Measurements from ENCODE around the gene ZBTB21. TPM values are rescaled to one million over a fixed set of nuclear protein-coding genes. Genes with fewer than 3 reads are reported as not detected.
A peak's percentile ranks its signal among the peaks of the same experiment; 100 is the strongest.
"Not testable (repeated sequence)": the region's sequence is repeated elsewhere in the genome, so short reads cannot be mapped to it uniquely, and the experiment has no call there.

ZBTB21 gene
- total RNA-seq, 1 experiment from 2014 or later: 6.2 TPM

DNA sequence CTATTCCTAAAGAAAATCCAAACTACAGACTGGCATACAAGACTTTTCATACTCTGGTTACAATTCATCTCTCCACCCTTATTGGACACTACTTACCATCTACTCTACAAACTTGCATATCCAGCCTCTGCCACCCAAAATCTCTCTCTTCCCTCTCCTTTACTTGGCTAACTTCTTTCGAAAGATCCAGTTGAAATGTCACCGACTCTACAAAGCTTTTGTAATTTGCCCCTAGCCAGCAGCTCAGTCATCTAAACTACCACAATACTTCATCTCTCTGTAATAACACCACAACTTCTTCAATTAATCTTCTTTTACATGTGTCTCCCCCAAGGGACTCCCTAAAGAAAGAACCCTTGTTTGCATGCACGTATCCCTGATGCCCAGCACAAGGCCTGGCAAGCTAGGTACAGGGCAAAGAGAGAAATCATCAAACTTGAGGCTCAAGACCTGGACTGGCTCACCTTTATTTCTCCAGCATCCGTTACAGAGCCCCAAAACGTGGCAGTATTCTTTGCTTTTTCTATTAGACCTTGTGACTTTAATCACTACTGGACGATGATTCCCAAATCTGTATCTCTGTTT is 2.7 kb downstream of the ZBTB21 start:
- peak; percentile 40 for DNase-seq (ENCODE audit: low read depth, low spot score)
- in situ Hi-C loops (cut with HindIII; ENCODE audit: low pct_unique_long_range_greater_than_20kb, low sequenced_read_pairs): no loop called here

DNA sequence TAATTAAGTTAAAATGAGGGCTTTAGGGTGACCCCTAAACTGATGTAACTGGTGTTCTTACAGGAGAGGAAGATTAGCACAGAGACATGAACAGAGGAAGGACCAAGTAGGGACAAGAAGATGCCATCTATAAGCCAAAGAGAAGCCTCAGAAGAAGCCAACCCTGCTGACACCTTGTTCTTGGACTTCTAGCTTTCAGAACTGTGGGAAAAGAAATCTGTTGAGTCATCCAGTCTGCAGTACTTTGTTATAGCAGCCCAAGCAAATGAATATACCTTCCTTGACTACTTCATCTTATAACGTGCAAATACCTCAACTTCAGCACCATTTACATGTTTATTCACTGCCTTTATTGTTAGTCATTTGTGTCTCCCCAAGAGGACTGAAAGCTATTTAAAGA is 3.4 kb downstream of the ZBTB21 start:
- in situ Hi-C loops (cut with HindIII; ENCODE audit: low pct_unique_long_range_greater_than_20kb, low sequenced_read_pairs): no loop called here
- no peak for DNase-seq (ENCODE audit: low read depth, low spot score)

DNA sequence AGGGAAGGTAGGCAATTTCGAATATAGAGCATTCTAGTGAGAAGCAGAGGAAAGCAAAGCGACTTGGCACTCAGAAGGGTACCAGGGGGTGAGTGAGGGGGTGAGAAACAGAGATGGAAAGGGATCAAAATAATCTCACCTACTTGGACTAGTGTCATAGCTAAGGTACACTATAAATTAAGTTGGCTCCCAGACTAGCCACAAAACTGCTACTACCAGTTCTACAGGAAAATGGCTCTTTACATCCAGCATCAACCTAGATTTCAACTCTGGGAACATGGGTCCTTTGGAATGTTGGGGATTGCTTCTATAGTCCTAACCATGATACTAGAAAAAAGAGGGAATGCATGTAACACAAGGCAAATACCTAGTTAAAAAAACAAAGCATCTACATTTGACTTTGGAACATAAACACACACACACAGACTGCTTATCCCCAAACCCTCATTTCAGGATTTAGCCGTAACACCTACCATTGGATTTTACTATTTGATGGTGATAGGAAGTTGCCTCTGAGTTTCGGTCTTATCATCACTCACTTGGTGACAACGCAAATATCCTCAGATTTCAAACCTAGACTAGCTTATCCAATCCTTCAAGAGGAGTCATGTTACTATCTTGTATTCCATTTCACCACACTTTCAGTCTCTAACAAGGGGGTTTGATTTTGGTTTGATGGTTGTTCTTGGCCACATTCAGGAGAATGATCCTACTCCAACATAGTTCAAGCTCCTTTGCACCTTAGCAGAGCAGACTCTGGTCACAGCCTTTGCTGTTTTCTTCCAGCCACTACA is 5.6 kb downstream of the ZBTB21 start:
- DNase-seq (ENCODE audit: low read depth, low spot score): no peak
- in situ Hi-C loops (cut with HindIII; ENCODE audit: low pct_unique_long_range_greater_than_20kb, low sequenced_read_pairs): no loop called here

DNA sequence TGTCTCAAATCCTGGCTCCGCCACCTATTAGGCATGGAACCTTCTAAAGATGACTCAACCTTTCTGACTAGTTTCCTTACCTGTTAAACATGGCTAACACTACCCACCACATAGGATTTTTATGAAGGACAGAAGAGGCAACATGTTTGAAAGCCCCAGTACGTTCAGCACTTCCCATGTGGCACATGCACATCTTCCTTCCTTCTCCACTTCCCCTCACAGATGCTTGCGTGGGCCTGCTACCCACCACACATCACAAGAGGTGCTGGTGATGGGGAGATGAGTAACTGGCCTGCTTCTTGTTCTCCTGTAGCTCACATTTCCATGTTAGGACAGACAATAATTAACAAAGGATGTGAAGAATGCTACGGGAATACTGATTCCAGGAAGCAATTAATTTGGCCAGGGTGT is 7.1 kb downstream of the ZBTB21 start:
- in situ Hi-C loops (cut with HindIII; ENCODE audit: low pct_unique_long_range_greater_than_20kb, low sequenced_read_pairs): no loop called here
- no peak for DNase-seq (ENCODE audit: low read depth, low spot score)

DNA sequence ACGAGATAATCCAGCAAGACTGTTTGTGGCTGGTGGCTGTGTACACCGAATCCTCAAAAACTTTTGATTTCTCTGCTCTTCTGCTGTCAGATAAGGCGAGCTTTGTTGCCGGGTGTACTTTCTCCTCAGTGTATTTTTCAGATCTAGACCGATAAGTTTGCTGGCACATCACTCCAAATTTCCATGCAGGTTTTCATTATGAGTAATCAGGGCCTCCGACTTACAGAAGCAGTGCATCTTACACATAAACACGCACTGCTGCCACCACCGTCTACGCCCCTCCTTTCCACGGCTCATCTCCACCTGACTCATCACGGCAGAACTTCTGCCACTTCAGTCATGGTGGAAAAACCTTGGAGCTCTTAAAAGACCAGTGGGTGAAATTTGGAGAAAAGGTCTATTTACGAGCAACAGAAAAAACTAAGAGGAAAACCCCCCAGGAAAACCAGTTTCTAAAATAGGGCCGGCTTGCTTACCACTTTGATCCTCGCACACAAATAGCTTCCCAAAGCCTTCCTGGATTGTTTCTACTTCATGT is 7.7 kb downstream of the ZBTB21 start:
- in situ Hi-C loops (cut with HindIII; ENCODE audit: low pct_unique_long_range_greater_than_20kb, low sequenced_read_pairs): no loop called here
- DNase-seq (ENCODE audit: low read depth, low spot score): no peak

DNA sequence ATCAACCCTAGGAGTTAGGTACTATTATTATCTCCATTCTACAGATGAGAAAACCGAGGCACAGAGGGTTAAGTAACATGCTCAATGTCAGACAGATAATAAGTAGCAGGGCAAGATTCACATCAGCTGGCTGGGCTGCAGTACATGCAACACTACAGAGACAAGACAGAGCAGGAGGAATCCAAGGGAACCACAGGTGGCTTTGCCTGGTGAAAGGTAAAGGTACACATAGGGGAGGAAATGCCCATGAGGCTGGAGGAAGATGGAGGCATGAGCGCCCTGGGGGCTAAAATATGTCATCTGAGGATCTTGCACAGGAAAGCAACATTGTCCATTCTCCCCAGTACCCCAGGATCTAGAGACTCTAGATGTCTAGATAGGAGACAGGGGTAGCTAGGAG is 8.4 kb downstream of the ZBTB21 start:
- in situ Hi-C loops (cut with HindIII; ENCODE audit: low pct_unique_long_range_greater_than_20kb, low sequenced_read_pairs): no loop called here
- no peak for DNase-seq (ENCODE audit: low read depth, low spot score)

DNA sequence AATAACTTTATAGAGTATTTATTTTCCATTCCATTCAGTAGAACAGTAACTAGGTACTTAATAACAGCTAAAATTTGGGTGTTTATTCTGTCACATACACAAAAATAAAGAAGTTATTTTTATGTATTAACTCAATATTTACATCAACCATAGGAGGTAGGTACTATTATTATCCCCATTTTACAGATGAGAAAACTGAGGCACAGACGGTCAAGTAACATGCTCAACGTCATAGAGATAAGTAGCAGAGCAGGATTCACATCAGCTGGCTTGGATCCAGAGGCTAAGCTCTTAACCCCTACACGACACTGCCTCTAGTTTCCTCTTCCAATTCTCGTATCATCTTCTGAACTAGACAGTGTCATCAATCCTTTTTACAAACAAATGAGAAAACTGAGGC is 9.3 kb downstream of the ZBTB21 start:
- in situ Hi-C loops (cut with HindIII; ENCODE audit: low pct_unique_long_range_greater_than_20kb, low sequenced_read_pairs): no loop called here
- no peak for DNase-seq (ENCODE audit: low read depth, low spot score)

DNA sequence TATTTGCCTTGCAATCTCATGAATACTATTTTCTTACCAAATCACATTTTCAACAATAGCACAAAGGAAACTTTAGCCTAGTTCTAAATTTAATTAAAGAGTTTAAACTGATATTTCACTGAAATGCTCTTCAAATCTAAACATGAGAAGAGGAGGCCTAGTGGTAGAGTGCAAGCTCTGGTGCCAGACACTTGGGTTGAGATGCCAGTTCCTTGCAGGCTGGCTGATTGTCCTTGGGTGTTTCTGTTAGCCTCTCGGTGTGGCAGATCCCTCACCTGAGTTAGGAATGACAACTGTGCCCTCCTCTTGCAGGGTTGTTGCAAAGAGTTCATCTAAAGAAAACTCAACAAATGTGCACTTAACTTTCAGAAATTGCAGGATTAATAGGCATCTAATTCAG is 12.5 kb downstream of the ZBTB21 start:
- in situ Hi-C loops (cut with HindIII; ENCODE audit: low pct_unique_long_range_greater_than_20kb, low sequenced_read_pairs): no loop called here
- DNase-seq (ENCODE audit: low read depth, low spot score): no peak

DNA sequence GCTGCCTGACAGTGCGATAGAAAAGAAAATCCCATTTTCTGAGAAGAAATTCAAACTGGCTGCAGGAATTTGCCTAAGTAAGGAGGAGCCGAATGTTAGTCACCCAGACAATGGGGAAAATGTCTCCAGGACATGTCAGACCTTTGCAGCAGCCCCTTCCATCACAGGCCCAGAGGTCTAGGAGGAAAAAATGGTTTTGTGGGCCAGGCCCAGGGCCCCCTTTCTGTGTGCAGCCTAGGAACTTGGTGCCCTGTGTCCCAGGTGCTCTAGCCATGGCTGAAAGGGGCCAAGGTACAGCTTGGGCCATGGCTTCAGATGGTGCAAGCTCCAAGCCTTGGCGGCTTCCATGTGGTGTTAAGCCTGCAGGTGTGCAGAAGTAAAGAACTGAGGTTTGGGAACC is 14.6 kb downstream of the ZBTB21 start:
- in situ Hi-C loops (cut with HindIII; ENCODE audit: low pct_unique_long_range_greater_than_20kb, low sequenced_read_pairs): no loop called here
- no peak for DNase-seq (ENCODE audit: low read depth, low spot score)

DNA sequence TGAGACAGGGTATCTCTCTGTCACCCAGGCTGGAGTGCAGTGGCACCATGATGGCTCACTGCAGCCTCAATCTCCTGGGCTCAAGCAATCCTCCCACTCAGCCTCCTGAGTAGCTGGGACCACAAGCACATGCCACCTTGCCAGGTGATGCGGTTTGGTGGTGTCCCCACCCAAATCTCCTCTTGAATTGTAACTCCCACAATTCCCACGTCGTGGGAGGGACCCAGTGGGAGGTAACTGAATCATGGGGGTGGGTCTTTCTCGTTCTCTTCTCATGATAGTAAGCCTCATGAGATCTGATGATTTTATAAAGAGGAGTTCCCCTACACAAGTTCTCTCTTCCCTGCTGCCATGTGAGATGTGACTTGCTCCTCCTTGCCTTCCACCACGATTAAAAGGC is 15.5 kb downstream of the ZBTB21 start:
- DNase-seq (ENCODE audit: low read depth, low spot score); in situ Hi-C loops (cut with HindIII; ENCODE audit: low pct_unique_long_range_greater_than_20kb, low sequenced_read_pairs): not testable (repeated sequence)

DNA sequence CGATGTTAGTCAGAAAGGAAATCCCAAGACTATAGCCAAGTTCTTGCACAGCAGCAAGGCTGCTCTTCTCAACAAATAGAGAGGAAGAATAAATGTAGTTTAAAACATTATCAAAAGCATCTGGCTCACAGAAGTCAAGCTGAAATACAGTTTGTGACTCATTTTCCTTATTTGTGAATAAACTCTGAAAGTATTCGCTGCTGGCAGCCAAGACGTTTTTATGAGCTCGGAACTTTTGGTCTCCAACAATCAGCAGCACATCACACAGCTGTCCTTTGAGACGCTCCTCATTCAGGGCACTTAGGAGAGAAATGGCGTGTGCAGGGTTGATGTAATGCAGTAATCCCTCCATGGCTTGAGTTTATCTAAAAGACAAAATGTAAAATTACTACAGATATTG is 16.4 kb downstream of the ZBTB21 start:
- in situ Hi-C loops (cut with HindIII; ENCODE audit: low pct_unique_long_range_greater_than_20kb, low sequenced_read_pairs): no loop called here
- no peak for DNase-seq (ENCODE audit: low read depth, low spot score)

DNA sequence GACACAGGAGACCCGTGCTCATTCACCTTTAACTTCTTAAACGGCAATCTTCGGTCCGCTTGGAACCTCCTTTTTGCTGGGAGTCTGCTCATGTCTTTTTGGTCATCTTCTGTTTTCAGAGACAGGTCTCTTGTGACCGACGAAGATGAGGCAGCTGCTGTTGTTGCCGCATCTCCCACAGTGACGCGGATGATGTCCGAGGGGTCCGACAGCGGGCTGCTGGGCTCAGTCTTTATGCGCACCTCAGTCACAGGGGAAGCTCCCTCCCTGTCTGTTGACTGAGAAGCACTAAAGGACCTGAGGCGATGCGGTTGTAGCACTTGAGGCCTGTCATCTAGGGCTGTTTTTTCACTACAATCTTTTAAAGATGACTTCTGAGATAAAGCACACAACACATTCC is 17.6 kb downstream of the ZBTB21 start:
- no peak for DNase-seq (ENCODE audit: low read depth, low spot score)
- in situ Hi-C loops (cut with HindIII; ENCODE audit: low pct_unique_long_range_greater_than_20kb, low sequenced_read_pairs): no loop called here

DNA sequence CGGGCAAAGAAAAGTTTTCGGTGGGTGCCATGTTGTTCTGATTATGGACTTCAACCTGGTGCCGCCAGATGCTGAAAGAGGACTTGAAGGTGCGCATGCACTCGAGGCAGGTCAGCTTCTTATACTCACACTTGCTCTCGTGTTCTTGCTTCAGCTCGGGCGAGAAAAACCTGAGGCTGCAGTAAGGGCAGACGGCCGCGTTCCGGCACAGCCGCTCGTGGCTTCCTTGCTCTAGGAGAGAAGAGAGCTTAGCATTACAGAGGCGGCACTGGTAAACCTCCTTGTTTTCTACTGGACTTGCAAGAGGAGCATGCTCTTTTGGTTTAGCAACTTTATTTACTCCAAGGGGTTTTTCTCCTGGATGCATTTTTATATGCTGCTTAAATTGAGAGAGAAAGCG is 18.5 kb downstream of the ZBTB21 start:
- in situ Hi-C loops (cut with HindIII; ENCODE audit: low pct_unique_long_range_greater_than_20kb, low sequenced_read_pairs): no loop called here
- no peak for DNase-seq (ENCODE audit: low read depth, low spot score)

DNA sequence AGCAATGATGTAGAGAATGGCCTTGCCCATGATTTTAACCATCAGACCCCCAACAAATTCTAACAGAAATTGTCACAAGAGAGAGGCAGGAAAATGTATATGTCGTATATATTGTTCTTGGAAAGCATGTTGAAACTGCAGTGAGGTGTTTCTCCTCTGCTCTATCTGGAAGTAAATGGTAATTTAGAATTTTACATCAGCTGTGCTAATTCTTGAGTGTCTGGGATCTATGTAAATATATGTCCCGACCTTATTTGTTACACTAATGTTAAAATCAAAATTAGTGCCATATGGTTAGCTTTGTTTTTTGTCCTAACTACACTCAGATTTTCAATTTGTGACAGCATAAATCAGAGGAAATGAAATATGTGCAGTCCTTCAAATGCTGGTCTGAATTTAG is 20.5 kb downstream of the ZBTB21 start:
- in situ Hi-C loops (cut with HindIII; ENCODE audit: low pct_unique_long_range_greater_than_20kb, low sequenced_read_pairs): no loop called here
- DNase-seq (ENCODE audit: low read depth, low spot score): no peak

DNA sequence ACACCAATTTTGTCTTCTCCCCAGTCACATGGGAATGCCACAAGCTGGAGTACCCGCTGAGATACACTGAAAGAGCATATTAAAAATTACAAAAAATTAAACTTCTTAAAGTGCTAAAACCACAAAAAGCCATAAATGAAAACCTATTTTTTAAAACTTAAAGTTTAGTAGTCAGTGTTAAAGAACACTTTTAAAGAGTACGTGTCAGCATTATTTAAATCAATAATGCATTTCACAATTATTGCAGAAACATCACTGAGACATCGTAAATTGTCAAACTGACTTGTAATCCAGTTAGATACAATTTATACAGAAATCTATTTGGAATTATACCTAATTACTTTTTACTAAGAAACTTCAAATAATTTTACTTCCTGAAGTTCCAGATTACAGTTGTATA is 22.9 kb downstream of the ZBTB21 start:
- DNase-seq (ENCODE audit: low read depth, low spot score): no peak
- in situ Hi-C loops (cut with HindIII; ENCODE audit: low pct_unique_long_range_greater_than_20kb, low sequenced_read_pairs): no loop called here

DNA sequence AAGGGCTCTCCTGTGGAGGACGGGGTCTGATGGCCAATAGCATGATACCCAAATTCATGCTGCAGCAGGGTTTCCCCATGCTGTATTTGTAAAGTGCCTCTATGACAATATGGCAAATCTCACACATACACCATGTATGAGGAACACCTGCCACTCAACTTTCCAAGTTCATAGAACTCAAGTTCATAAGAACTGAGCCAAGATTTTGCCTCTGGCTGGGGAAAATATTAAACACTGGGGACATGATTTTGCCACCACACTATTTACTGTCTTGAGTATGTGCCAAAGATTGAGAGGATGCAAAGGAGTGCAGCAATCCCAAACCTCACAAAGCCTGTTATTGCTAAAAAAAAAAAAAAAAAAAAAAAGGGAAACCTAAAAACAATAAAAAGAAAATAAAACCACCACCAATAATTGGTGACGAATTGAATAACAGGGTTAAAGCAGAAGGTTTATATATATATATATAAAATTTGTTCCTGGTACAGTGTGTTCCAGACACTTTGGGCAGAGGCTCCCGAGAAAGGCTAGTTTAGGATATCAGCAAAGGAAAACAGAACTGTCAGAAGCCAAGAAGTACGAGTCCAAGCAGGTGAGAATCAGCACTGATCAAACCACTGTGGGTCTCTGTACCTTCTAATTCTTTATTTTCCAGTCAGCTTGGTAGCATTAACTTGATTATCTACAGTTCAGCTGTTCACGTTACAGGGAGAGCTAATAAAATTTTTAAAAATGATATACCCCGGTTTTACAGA is 24.3 kb downstream of the ZBTB21 start:
- no peak for DNase-seq (ENCODE audit: low read depth, low spot score)
- in situ Hi-C loops (cut with HindIII; ENCODE audit: low pct_unique_long_range_greater_than_20kb, low sequenced_read_pairs): no loop called here

DNA sequence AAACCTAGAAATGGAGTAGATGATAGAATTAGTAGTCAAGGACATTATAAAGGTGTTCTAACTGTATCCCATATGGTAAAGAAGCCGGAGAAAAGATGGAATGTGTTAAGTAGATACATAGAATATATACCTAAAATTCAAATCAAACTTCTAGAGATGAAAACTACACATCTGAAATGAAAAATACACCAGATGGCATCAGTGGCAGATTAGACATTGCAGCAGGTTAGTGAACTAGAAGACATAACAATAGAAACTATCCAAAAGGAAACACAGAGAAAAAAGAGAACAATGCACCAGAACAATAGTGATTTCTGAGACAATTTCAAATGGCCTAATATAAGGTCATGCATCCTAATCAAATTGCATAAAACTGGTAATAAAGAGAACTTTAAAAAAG is 26.9 kb downstream of the ZBTB21 start:
- no peak for DNase-seq (ENCODE audit: low read depth, low spot score)
- in situ Hi-C loops (cut with HindIII; ENCODE audit: low pct_unique_long_range_greater_than_20kb, low sequenced_read_pairs): no loop called here

DNA sequence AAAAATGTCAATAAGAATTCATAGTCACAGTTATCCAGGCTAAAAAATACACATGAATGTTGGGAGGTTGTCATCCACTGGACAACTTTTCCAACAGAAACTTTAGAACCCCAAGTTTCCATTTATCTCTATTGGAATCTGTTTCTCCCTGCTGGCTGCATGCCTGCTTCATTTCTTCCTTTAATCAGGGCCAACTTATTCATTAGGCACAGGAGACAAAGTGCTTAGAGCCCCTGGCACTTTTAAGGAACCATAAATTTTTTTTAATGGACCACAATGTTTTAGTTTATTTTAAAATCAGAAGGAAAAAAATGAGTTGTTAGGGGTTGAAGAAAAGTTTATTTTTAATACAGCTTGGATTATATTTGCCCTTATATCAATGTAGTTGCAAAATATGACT is 29.6 kb downstream of the ZBTB21 start:
- in situ Hi-C loops (cut with HindIII; ENCODE audit: low pct_unique_long_range_greater_than_20kb, low sequenced_read_pairs): no loop called here
- DNase-seq (ENCODE audit: low read depth, low spot score): no peak
